ENCODE results near the gene MRTFA.

MRTFA gene

DNA sequence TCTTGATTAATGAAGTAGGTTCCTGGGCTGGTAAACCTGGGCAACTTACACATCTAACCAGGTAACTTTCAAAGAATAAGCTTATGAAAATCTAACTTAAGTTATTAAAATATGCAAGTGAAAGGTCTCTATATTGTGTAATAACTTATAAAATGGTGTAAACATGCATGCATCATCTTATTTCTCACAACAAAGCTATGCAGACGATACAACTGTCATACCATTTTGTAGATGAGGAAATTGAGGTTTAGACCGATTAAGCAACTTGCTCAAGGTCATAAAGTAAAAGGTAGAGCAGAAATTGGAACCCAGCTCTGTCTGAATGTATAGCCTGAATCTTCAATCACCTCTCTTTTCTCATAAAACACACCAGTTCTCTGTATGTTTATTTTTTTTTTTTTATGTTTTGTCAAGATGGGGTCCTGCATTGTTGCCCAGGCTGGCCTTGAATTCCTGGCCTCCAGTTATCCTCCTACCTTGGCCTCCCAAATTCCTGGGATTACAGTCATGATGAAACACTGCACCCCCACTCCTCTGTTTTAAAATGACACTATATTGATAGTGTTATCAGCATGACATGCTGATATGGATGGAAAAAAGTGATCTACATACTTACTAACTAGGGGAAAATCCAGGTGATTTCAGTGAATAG is 156.5 kb downstream of the MRTFA start:
- Histone ChIP-seq H3K4me3 (ENCODE audit: low read length) (no peak overlapping the region), H3K27ac (ENCODE audit: low read length) (no peak overlapping the region), H3K4me1 (ENCODE audit: insufficient read depth, low read length) (peaks cover 18% of the 10 kb centered on the region)

DNA sequence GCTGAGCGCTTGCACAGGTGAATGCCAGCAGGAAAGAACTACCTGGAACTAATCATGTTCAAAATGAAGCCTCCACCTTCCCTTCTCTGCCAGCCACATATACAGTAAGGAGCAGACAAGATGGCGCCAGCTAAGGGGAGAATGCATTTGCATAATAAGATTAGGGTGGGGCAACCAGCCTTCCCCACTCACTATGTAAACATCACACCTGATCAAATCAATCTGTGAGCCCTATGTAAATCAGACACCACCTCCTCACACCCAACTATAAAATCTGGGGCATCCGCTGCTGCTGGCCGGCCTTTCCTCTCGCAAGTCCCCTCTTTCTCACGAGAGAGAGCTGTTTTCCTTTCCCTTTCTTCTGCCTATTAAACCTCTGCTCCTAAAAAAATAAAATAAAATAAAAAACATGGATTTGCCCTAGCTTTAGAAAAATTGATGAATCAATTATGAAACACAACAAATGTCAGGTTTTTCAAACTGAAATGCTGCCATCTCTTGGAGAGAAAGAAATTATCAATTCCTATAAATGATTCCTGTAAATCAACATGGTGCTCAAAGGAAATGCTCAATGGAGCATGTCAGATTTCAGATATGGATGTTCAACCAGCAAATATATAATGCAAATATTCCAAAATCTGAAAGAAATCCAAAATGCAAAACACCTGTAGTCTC is 157.3 kb downstream of the MRTFA start:
- no peaks in the 10 kb centered on the region for H3K27me3 ChIP-seq (ENCODE audit: insufficient read depth, low read length)
- H3K4me3 ChIP-seq (ENCODE audit: low read length) = no peak overlapping the region
- no peak overlapping the region for H3K9ac ChIP-seq (ENCODE audit: low read depth, low read length)
- no peaks in the 10 kb centered on the region for H3K9me3 ChIP-seq (ENCODE audit: insufficient read depth, low read depth, low read length)
- no peaks in the 10 kb centered on the region for H3K36me3 ChIP-seq (ENCODE audit: insufficient read depth, low read depth, low read length)
- H3K4me1 ChIP-seq (ENCODE audit: insufficient read depth, low read length) = peaks cover 18% of the 10 kb centered on the region
- no peak overlapping the region for H3K27ac ChIP-seq (ENCODE audit: low read length)

More for the DNA sequence above, 156.5 kb downstream of the MRTFA start:
- Histone ChIP-seq H3K36me3 (ENCODE audit: insufficient read depth, low read depth, low read length) (no peaks in the 10 kb centered on the region), H3K27me3 (ENCODE audit: insufficient read depth, low read length) (no peaks in the 10 kb centered on the region), H3K9me3 (ENCODE audit: insufficient read depth, low read depth, low read length) (no peaks in the 10 kb centered on the region), H3K9ac (ENCODE audit: low read depth, low read length) (no peak overlapping the region)

DNA sequence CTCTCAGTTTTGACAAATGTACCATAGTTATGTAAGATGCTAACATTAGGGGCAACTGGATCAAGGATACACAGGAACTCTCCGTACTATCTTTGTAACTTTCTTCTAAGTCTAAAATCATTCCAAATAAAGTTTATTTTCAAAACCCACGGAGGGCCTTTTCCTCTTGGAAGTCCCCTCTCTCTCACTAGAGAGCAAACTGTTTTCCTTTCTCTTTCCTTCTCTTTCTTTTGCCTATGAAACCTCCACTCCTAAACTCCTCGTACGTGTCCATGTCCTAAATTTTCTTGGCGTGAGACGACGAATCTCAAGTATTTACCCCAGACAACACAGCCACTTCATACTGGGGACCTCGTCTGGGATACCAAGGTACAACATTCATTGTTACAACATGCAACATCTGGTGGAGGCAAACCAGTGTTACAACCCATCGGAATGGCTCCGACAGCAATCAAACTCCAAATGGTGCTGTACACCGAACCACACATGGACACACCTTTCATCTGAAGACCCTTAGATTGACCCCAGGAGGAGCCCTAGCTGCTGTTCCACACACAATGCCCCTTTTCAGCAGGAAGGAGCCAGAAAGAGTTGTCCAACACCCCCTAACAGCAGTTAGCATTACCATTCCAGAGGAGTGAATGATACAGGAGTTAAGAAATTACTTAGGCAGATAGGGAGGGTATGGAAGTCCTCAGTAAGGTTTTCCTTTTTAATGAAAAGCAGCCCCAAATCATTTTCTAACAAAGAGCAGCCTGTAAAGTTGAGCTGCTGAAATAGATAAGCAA is 158.0 kb downstream of the MRTFA start:
- Histone ChIP-seq H3K27ac (ENCODE audit: low read length) (no peak overlapping the region), H3K9me3 (ENCODE audit: insufficient read depth, low read depth, low read length) (no peaks in the 10 kb centered on the region), H3K4me1 (ENCODE audit: insufficient read depth, low read length) (peaks cover 18% of the 10 kb centered on the region), H3K36me3 (ENCODE audit: insufficient read depth, low read depth, low read length) (no peaks in the 10 kb centered on the region), H3K9ac (ENCODE audit: low read depth, low read length) (no peak overlapping the region), H3K27me3 (ENCODE audit: insufficient read depth, low read length) (no peaks in the 10 kb centered on the region), H3K4me3 (ENCODE audit: low read length) (no peak overlapping the region)

DNA sequence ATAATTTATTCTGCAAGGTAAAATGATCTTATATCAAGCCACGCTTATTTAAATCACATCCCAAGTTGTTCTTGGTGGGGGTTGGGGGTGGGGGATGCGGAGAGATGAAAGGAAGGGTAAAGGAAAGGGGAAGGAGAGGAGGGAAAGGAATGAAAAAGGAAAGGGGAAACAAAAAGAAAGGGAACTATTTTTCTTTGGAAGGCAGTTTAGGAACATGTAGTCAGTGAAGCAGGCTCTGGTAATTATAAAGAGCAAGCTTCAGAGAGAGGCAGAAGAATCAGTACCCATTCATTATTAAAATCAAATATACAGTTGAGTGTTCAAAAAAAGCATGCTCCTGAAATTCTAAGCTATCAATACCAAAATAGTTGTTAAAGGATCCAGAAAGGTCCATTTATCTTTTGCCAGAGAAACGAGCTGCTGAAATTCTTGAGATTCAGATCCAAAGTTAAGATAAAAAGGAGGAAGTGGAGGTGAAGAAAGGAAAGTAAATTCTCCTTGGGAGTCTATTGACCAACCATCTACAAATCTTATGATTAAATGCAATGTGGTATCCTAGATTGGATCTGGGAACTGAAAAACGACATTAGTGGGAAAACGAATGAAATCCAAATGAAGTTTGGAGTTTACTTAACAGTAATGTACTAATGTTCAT is 158.7 kb downstream of the MRTFA start:
- no peak overlapping the region for H3K27ac ChIP-seq (ENCODE audit: low read length)

DNA sequence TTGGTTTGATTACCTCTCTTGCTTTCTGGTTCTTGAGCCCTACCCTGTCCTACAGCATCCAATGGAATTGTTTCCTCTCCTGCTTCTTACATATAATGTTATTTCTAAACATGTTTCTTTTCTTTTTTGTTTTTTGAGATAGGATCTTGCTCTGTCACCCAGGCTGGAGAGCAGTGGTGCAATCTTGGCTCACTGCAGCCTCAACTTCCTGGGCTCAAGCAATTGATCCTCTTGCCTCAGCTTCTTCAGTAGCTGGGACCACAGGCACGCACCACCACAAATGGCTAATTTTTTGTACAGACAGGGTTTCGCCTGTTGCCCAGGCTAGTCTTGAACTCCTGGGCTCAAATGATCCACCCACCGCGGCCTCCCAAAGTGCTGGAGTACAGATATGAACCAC is 160.2 kb downstream of the MRTFA start:
- Histone ChIP-seq H3K36me3 (ENCODE audit: insufficient read depth, low read depth, low read length) (no peaks in the 10 kb centered on the region), H3K9ac (ENCODE audit: low read depth, low read length) (no peak overlapping the region), H3K4me3 (ENCODE audit: low read length) (no peak overlapping the region), H3K27ac (ENCODE audit: low read length) (no peak overlapping the region), H3K4me1 (ENCODE audit: insufficient read depth, low read length) (peaks cover 30% of the 10 kb centered on the region), H3K9me3 (ENCODE audit: insufficient read depth, low read depth, low read length) (no peaks in the 10 kb centered on the region), H3K27me3 (ENCODE audit: insufficient read depth, low read length) (no peaks in the 10 kb centered on the region)

More for the DNA sequence above, 158.7 kb downstream of the MRTFA start:
- Histone ChIP-seq H3K9me3 (ENCODE audit: insufficient read depth, low read depth, low read length) (no peaks in the 10 kb centered on the region), H3K9ac (ENCODE audit: low read depth, low read length) (0 out of 2 replicates have a peak overlapping the region, but pooled peaks have one; percentile 30), H3K27me3 (ENCODE audit: insufficient read depth, low read length) (no peaks in the 10 kb centered on the region), H3K4me1 (ENCODE audit: insufficient read depth, low read length) (peaks cover 18% of the 10 kb centered on the region), H3K4me3 (ENCODE audit: low read length) (no peak overlapping the region), H3K36me3 (ENCODE audit: insufficient read depth, low read depth, low read length) (no peaks in the 10 kb centered on the region)

DNA sequence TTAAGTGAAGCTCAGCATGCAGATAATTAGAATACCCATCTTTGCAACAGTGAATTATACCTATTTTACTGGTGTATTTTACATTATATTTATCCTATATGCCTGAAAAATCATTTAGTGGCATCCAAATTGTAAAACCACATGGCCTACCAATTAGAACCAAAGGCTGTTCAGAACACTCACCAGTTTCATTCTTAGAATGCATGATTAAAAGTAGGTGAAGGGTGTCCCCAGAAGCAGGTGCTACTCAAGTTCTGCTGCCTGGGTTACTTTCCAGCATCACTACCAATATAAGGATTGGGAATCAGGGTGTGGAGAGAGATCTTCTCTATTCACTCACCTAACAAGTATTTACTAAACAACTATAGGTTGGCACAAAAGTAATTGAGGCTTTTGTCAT is 162.8 kb downstream of the MRTFA start:
- Histone ChIP-seq H3K9ac (ENCODE audit: low read depth, low read length) (no peak overlapping the region), H3K27ac (ENCODE audit: low read length) (no peak overlapping the region), H3K4me1 (ENCODE audit: insufficient read depth, low read length) (peaks cover 26% of the 10 kb centered on the region), H3K9me3 (ENCODE audit: insufficient read depth, low read depth, low read length) (no peaks in the 10 kb centered on the region), H3K4me3 (ENCODE audit: low read length) (no peak overlapping the region), H3K36me3 (ENCODE audit: insufficient read depth, low read depth, low read length) (no peaks in the 10 kb centered on the region), H3K27me3 (ENCODE audit: insufficient read depth, low read length) (no peaks in the 10 kb centered on the region)

DNA sequence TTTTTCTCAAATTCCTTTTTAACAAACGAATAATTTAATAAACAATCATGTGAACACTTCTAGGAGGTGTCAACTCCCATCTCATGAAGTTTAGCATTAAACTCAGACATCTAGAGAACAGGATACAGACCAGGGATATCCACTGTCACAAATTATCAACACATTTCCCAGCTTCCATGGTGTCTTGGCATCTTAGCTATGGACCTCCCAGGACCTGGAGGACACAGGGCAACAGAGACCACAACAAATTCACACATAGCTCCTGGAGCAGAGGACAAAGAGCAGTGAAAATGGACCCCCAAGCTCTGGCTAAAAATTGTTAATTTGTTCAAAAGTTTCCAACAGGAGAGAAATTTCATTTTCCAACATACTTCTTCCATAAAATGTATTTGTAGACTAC is 163.9 kb downstream of the MRTFA start:
- Histone ChIP-seq H3K9me3 (ENCODE audit: insufficient read depth, low read depth, low read length) (no peaks in the 10 kb centered on the region), H3K36me3 (ENCODE audit: insufficient read depth, low read depth, low read length) (no peaks in the 10 kb centered on the region), H3K4me3 (ENCODE audit: low read length) (0 out of 2 replicates have a peak overlapping the region, but pooled peaks have one; percentile 37), H3K4me1 (ENCODE audit: insufficient read depth, low read length) (peaks cover 15% of the 10 kb centered on the region), H3K27me3 (ENCODE audit: insufficient read depth, low read length) (no peaks in the 10 kb centered on the region), H3K27ac (ENCODE audit: low read length) (no peak overlapping the region), H3K9ac (ENCODE audit: low read depth, low read length) (no peak overlapping the region)

DNA sequence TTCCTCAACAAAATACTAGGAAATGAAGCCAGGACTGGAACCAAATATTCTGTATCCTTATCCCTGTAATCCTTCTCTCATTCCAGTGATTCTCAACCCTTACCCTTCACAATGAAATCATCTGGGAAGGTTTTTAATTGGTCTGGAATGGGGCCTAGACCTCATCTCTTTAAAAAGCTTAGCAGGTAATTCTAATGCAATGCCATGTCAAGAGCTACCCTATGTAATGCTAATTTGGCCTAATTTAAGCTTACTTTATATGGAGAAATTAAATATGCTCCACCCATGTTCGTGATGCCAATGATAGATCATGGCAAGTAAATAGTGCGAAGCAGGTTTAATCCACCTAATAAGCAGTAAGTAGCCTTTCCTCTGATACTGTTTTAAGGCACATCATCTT is 164.5 kb downstream of the MRTFA start:
- H3K9me3 ChIP-seq (ENCODE audit: insufficient read depth, low read depth, low read length) = no peaks in the 10 kb centered on the region
- H3K36me3 ChIP-seq (ENCODE audit: insufficient read depth, low read depth, low read length) = no peaks in the 10 kb centered on the region
- no peaks in the 10 kb centered on the region for H3K27me3 ChIP-seq (ENCODE audit: insufficient read depth, low read length)
- peaks cover 11% of the 10 kb centered on the region for H3K4me1 ChIP-seq (ENCODE audit: insufficient read depth, low read length)
- no peak overlapping the region for H3K27ac ChIP-seq (ENCODE audit: low read length)
- H3K4me3 ChIP-seq (ENCODE audit: low read length) = peak overlapping the region; percentile 37; the same call in 1 of the 2 replicates
- H3K9ac ChIP-seq (ENCODE audit: low read depth, low read length) = no peak overlapping the region; the same call in 1 of the 2 replicates

DNA sequence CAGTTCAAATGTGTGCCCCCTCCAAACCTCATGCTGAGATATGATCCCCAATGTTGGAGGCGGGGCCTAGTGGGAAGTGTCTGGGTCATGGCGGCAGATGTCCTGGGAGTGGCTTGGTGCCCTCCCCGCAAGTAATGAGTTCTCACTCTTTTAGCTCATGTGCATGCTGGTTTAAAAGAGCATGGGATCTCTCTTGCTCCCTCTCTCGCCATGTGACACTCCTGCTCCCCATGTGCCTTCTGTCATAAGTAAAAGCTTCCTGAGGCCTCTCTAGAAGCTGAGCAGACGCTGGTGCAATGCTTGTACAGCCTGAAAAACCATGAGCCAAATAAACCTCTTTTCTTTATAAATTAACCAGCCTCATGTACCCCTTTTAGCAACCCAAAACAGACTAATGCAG is 167.3 kb downstream of the MRTFA start:
- Histone ChIP-seq H3K27ac (ENCODE audit: low read length) (no peak overlapping the region), H3K9me3 (ENCODE audit: insufficient read depth, low read depth, low read length) (no peaks in the 10 kb centered on the region), H3K27me3 (ENCODE audit: insufficient read depth, low read length) (no peaks in the 10 kb centered on the region), H3K9ac (ENCODE audit: low read depth, low read length) (no peak overlapping the region), H3K4me3 (ENCODE audit: low read length) (no peak overlapping the region), H3K36me3 (ENCODE audit: insufficient read depth, low read depth, low read length) (no peaks in the 10 kb centered on the region), H3K4me1 (ENCODE audit: insufficient read depth, low read length) (peaks cover 11% of the 10 kb centered on the region)

DNA sequence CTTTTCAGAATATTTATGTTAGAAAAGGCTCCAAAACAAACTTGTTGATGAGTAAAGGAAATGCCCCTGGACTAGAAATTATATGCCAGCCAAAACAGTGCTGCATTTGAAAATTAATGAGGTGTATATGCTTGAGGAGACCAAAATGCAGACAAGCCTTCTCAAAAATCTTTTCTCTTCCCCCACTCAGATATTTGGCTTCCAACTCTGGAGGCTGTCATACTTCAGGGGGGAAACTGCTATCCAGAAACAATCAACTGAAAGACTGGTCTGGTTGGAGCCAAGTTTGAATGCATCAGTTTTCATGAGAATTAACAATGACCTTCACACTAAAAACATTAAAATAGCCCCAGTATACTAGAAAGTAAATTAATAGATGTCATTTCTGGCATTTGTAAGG is 167.9 kb downstream of the MRTFA start:
- no peaks in the 10 kb centered on the region for H3K36me3 ChIP-seq (ENCODE audit: insufficient read depth, low read depth, low read length)
- no peak overlapping the region for H3K27ac ChIP-seq (ENCODE audit: low read length)
- no peaks in the 10 kb centered on the region for H3K27me3 ChIP-seq (ENCODE audit: insufficient read depth, low read length)
- peaks cover 11% of the 10 kb centered on the region for H3K4me1 ChIP-seq (ENCODE audit: insufficient read depth, low read length)
- H3K9ac ChIP-seq (ENCODE audit: low read depth, low read length) = no peak overlapping the region
- H3K9me3 ChIP-seq (ENCODE audit: insufficient read depth, low read depth, low read length) = no peaks in the 10 kb centered on the region
- no peak overlapping the region for H3K4me3 ChIP-seq (ENCODE audit: low read length)

DNA sequence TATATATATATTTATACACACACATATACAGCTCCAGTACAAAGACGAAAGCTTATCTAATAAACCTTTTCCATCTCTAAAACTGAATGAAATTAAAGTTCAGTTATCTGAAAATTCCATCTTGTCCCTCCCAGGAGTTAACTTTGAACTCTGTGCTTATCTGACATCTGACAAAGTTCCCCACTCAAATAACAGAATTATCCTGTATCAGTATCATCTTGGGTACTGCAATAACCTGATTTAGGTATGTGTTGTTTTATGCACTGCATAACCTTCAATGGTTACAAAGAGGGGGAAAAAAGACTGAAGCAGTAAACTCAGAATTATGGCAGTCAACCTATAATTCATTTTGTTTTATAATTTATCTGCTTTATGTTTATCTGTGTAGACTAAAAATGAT is 169.5 kb downstream of the MRTFA start:
- peaks cover 5% of the 10 kb centered on the region; the same call in 1 of the 2 replicates for H3K4me1 ChIP-seq (ENCODE audit: insufficient read depth, low read length)
- H3K27ac ChIP-seq (ENCODE audit: low read length) = no peak overlapping the region
- H3K36me3 ChIP-seq (ENCODE audit: insufficient read depth, low read depth, low read length) = peaks cover 5% of the 10 kb centered on the region; the same call in 1 of the 2 replicates
- no peak overlapping the region for H3K9ac ChIP-seq (ENCODE audit: low read depth, low read length)
- H3K4me3 ChIP-seq (ENCODE audit: low read length) = no peak overlapping the region
- H3K27me3 ChIP-seq (ENCODE audit: insufficient read depth, low read length) = no peaks in the 10 kb centered on the region
- H3K9me3 ChIP-seq (ENCODE audit: insufficient read depth, low read depth, low read length) = no peaks in the 10 kb centered on the region

Data from iPS-20b (cell line).